H9 (cell line): ENCODE data around the gene CDH13. TPM values are rescaled to one million over a fixed set of nuclear protein-coding genes. Genes with fewer than 3 reads are reported as not detected.

Experiments used
- DNase-seq: peaks from one replicate; pipeline ENCODE4 v3.0.0-alpha.2; 2017
- H2AFZ ChIP-seq: one replicate; pipeline ENCODE4 v1.6.1; 2013; ENCODE audit warnings: mild to moderate bottlenecking, low read length, control low read depth, moderate library complexity
- H2AK5ac ChIP-seq: 2 replicates; pipeline ENCODE4 v1.6.1; 2013; ENCODE audit warnings: low read length, control low read depth, mixed read lengths; ENCODE audit not compliant: insufficient read length
- H2BK120ac ChIP-seq: one replicate; pipeline ENCODE4 v1.6.1; 2013; ENCODE audit warnings: low read depth, mild to moderate bottlenecking, low read length, control low read depth, inconsistent platforms; ENCODE audit not compliant: poor library complexity, severe bottlenecking
- H2BK12ac ChIP-seq: 2 replicates; pipeline ENCODE4 v1.6.1; 2013; ENCODE audit warnings: low read length, control low read depth, mixed read lengths, low read depth; ENCODE audit not compliant: insufficient read length
- H2BK15ac ChIP-seq: 2 replicates; pipeline ENCODE4 v1.6.1; 2013; ENCODE audit warnings: low read depth, low read length, control low read depth
- H2BK20ac ChIP-seq: one replicate; pipeline ENCODE4 v1.6.1; 2013; ENCODE audit warnings: low read depth, mild to moderate bottlenecking, low read length, control low read depth, inconsistent platforms; ENCODE audit not compliant: poor library complexity, severe bottlenecking
- H2BK5ac ChIP-seq: 2 replicates; pipeline ENCODE4 v1.6.1; 2013; ENCODE audit warnings: low read length, control low read depth, mixed read lengths; ENCODE audit not compliant: insufficient read length
- H3K14ac ChIP-seq: 2 replicates; pipeline ENCODE4 v1.6.1; 2013; ENCODE audit warnings: low read length, control low read depth; ENCODE audit not compliant: insufficient read depth
- H3K18ac ChIP-seq: 2 replicates; pipeline ENCODE4 v1.6.1; 2013; ENCODE audit warnings: low read depth, mild to moderate bottlenecking, mixed read lengths, low read length, control low read depth; ENCODE audit not compliant: insufficient read length
- H3K23ac ChIP-seq: 2 replicates; pipeline ENCODE4 v1.6.1; 2013; ENCODE audit warnings: low read length, control low read depth, mixed read lengths, low read depth; ENCODE audit not compliant: insufficient read length
- H3K23me2 ChIP-seq: 2 replicates; pipeline ENCODE4 v1.6.1; 2013; ENCODE audit warnings: low read depth, mild to moderate bottlenecking, mixed read lengths, low read length, control low read depth; ENCODE audit not compliant: insufficient read length, poor library complexity, severe bottlenecking
- H3K27ac ChIP-seq: 2 replicates; pipeline ENCODE4 v1.5.1; 2013; ENCODE audit warnings: low read length, control low read depth, mixed read lengths, low read depth; ENCODE audit not compliant: insufficient read length
- H3K27me3 ChIP-seq: 2 replicates; pipeline ENCODE4 v1.6.1; 2013; ENCODE audit warnings: low read length, control low read depth, inconsistent platforms; ENCODE audit not compliant: insufficient read depth
- H3K4ac ChIP-seq: 2 replicates; pipeline ENCODE4 v1.6.1; 2013; ENCODE audit warnings: low read depth, mild to moderate bottlenecking, control low read depth, inconsistent platforms, low read length, moderate library complexity
- H3K4me1 ChIP-seq: 2 replicates; pipeline ENCODE4 v1.6.1; 2013; ENCODE audit warnings: low read length, control low read depth, inconsistent platforms; ENCODE audit not compliant: insufficient read depth
- H3K4me2 ChIP-seq: 2 replicates; pipeline ENCODE4 v1.6.1; 2013; ENCODE audit warnings: low read length, control low read depth, mixed read lengths; ENCODE audit not compliant: insufficient read length, insufficient read depth
- H3K56ac ChIP-seq: 2 replicates; pipeline ENCODE4 v1.6.1; 2013; ENCODE audit warnings: low read depth, mild to moderate bottlenecking, mixed read lengths, low read length, control low read depth; ENCODE audit not compliant: insufficient read length
- H3K79me1 ChIP-seq: 2 replicates; pipeline ENCODE4 v1.6.1; 2013; ENCODE audit warnings: low read depth, mild to moderate bottlenecking, moderate library complexity, low read length, control low read depth, inconsistent platforms; ENCODE audit not compliant: insufficient read depth, poor library complexity, severe bottlenecking
- H3K79me2 ChIP-seq: 2 replicates; pipeline ENCODE4 v1.6.1; 2013; ENCODE audit warnings: low read length, control low read depth, inconsistent platforms; ENCODE audit not compliant: insufficient read depth
- H3K9ac ChIP-seq: 2 replicates; pipeline ENCODE4 v1.6.1; 2013; ENCODE audit warnings: low read length, control low read depth, mixed read lengths; ENCODE audit not compliant: insufficient read length; ENCODE audit errors: extremely low read depth
- H3K9me3 ChIP-seq: one replicate; pipeline ENCODE4 v1.6.1; 2013; ENCODE audit warnings: low read depth, low read length, inconsistent platforms; ENCODE audit not compliant: control insufficient read depth
- H3T11ph ChIP-seq: one replicate; pipeline ENCODE4 v1.6.1; 2013; ENCODE audit warnings: mild to moderate bottlenecking, low read length, control low read depth, inconsistent platforms
- H4K20me1 ChIP-seq: one replicate; pipeline ENCODE4 v1.6.1; 2013; ENCODE audit not compliant: control insufficient read depth, insufficient read length, insufficient read depth
- H4K5ac ChIP-seq: 2 replicates; pipeline ENCODE4 v1.6.1; 2013; ENCODE audit warnings: low read depth, mild to moderate bottlenecking, mixed read lengths, low read length, control low read depth; ENCODE audit not compliant: insufficient read length
- H4K8ac ChIP-seq: replicated peaks from 2 replicates; pipeline ENCODE4 v1.6.1; 2013; ENCODE audit warnings: low read length, control low read depth, mixed read lengths, low read depth; ENCODE audit not compliant: insufficient read length
- H4K91ac ChIP-seq: 2 replicates; pipeline ENCODE4 v1.6.1; 2013; ENCODE audit warnings: low read depth, mild to moderate bottlenecking, moderate library complexity, mixed read lengths, low read length, control low read depth; ENCODE audit not compliant: insufficient read length
- H3K27ac Mint-ChIP-seq, 3 experiments: 2 replicates in 2 of 3; 3 replicates in 1 of 3; pipeline ENCODE4 v1.8.0; 2020 to 2021; ENCODE audit warnings: mixed read lengths in 3 of 3, mild to moderate bottlenecking in 1 of 3, moderate library complexity in 1 of 3
- H3K27me3 Mint-ChIP-seq: 2 replicates; pipeline ENCODE4 v1.8.0; 2021; ENCODE audit warnings: low read depth, mild to moderate bottlenecking, moderate library complexity, mixed read lengths
- H3K36me3 Mint-ChIP-seq, 3 experiments: 2 replicates in 2 of 3; 3 replicates in 1 of 3; pipeline ENCODE4 v1.8.0; 2020 to 2021; ENCODE audit warnings: low read depth in 3 of 3, mixed read lengths in 3 of 3; ENCODE audit not compliant: insufficient read depth in 1 of 3
- H3K4me1 Mint-ChIP-seq, 2 experiments: 2 replicates each; pipeline ENCODE4 v1.8.0; 2020; ENCODE audit warnings: mixed read lengths in 2 of 2
- H3K4me3 Mint-ChIP-seq, 2 experiments: 2 replicates in 1 of 2; 3 replicates in 1 of 2; pipeline ENCODE4 v1.8.0; 2020 to 2021; ENCODE audit warnings: mild to moderate bottlenecking in 2 of 2, mixed read lengths in 2 of 2, moderate library complexity in 1 of 2
- H3K9me3 Mint-ChIP-seq, 2 experiments: 2 replicates in 1 of 2; 3 replicates in 1 of 2; pipeline ENCODE4 v1.8.0; 2020; ENCODE audit warnings: mild to moderate bottlenecking in 2 of 2, mixed read lengths in 2 of 2, moderate library complexity in 1 of 2
- CTCF ChIP-seq: fragments of 200-600 bp; sonication (generic); conservative IDR thresholded peaks from 3 replicates; pipeline ENCODE4 v1.8.0; 2021; ENCODE audit warnings: antibody characterized with exemption, mild to moderate bottlenecking
- WGBS: extraction: QIAGEN DNeasy Blood & Tissue Kit; methylation state at CpG from one replicate; pipeline ENCODE4 v1.1.7; 2013; ENCODE audit warnings: missing lambda C conversion rate, low lambda C conversion rate, mixed read lengths; ENCODE audit not compliant: insufficient read length; ENCODE audit errors: extremely low coverage; 5-methylcytosine and 5-hydroxymethylcytosine counted together
- total RNA-seq: library from RNA; stranded (reverse); gene quantifications from 2 replicates; pipeline ENCODE4 v1.2.1, GENCODE V29; 2021

Gene CDH13
- total RNA-seq, 1 experiment from 2014 or later: 1.5 TPM

- no peaks in the 10 kb centered on the region for H3K27me3 ChIP-seq
- no peaks in the 10 kb centered on the region for H3K79me1 ChIP-seq
- no peak overlapping the region for H4K8ac ChIP-seq
- no peak overlapping the region for H3K27ac ChIP-seq
- H3K23me2 ChIP-seq: no peaks in the 10 kb centered on the region
- H3K79me2 ChIP-seq: no peaks in the 10 kb centered on the region
- no peak overlapping the region for H3K4me2 ChIP-seq
- no peak for TF ChIP-seq CTCF
- H2AK5ac ChIP-seq: no peak overlapping the region
- H2AFZ ChIP-seq: no peak overlapping the region
- no peak overlapping the region for H2BK15ac ChIP-seq
- no peak overlapping the region for H2BK5ac ChIP-seq
- H3K4me1 ChIP-seq: no peaks in the 10 kb centered on the region
- H3K56ac ChIP-seq: no peak overlapping the region
- peaks cover 18% of the 10 kb centered on the region for H3K27me3 Mint-ChIP-seq
- no peak overlapping the region for H4K91ac ChIP-seq
- H3K18ac ChIP-seq: no peak overlapping the region
- no peak overlapping the region for H3K27ac Mint-ChIP-seq
- no peak overlapping the region for H3K14ac ChIP-seq
- no peaks in the 10 kb centered on the region for H3K9me3 Mint-ChIP-seq
- H3K36me3 Mint-ChIP-seq: no peaks in the 10 kb centered on the region
- no peak overlapping the region for H3T11ph ChIP-seq
- H3K9me3 ChIP-seq: no peaks in the 10 kb centered on the region
- no CpG with 5 or more reads among the region's 9 CpGs for WGBS
- H2BK120ac ChIP-seq: no peak overlapping the region
- H3K4me1 Mint-ChIP-seq: no peaks in the 10 kb centered on the region
- H3K9ac ChIP-seq: no peak overlapping the region
- H4K20me1 ChIP-seq: no peaks in the 10 kb centered on the region
- no peak for DNase-seq
- no peak overlapping the region for H3K4me3 Mint-ChIP-seq
- no peak overlapping the region for H3K4ac ChIP-seq
- H4K5ac ChIP-seq: no peak overlapping the region
- H2BK12ac ChIP-seq: no peak overlapping the region
- H2BK20ac ChIP-seq: no peak overlapping the region
- H3K23ac ChIP-seq: no peak overlapping the region
These were observed 793.5 kb downstream of the CDH13 start for GRCh38 chr16:83420206-83420760.
